ENCODE results near the gene FAM120AOS.

FAM120AOS gene

DNA sequence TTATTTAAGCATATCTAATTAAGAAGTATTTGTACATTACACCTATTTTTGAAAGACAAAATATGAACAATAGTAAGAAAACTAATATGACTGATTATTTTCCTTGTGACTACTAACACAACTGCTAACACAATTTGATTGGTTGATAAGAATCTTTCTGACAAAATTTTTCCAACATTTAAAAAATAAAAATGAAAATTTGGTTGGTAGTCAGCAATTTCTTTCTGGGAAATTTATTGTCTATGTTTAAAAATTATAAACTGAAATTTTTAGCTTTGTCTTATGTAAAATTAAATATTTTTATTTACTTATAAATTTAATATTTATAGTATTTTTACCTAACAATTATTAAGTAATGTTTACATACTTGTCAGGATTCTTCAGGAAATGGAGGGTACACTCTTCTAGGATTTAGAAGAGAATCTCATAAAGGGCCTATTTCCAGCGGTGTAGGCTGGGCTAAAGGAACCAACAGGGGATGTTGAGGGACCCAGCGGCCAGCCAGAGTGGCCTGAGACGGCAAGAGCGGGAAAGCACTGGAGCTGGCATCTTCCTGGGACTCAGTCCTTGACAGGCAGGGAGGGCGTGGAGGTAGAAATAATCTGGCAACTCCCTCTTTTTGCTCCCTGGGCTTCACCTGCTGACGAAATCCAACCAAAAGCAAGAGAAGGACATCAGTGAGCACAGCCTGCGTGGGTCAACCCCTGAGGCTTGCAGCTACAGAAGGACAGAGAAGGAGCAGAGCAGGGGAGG, 16.6 kb downstream of the FAM120AOS start:
- no peak for DNase-seq

DNA sequence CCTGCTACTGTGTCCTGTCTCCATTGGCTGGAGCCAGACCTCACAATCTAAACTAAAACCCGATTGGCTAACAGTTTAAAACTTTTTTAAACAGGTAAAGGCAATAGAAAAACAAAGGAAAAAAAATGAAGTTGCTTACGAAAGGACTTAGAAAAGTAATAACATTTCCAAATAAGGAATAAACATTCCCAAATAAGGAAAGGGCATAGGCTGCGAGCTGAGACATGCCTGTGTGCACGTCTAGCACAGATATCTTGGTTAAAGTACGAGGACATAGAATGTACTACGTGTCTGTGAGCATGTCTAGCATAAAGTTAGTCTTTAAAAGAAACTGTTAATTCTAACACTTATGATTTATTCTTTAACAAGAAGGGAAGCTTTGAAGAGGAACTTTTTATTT, 17.2 kb downstream of the FAM120AOS start:
- DNase-seq, result no peak

DNA sequence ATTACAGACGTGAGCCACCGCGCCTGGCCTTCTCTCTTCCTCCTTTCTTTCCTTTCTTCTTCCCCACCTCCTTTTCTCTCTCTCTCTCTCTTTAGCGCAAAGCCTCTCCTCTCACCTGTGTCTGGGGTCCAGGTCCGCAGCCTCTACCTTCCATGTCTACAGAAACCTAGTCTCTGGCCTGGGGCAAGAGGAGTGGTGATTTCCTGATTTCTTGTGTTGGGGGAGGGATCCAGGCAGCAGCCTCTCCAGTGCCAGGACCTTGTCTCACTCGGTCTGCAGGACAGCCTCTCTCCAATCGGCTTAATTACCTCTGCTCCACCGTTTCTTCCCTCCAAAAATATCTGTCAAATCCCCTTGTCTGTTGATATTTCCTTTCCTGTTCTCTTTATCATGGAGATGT, 18.0 kb downstream of the FAM120AOS start:
- DNase-seq, result no peak

DNA sequence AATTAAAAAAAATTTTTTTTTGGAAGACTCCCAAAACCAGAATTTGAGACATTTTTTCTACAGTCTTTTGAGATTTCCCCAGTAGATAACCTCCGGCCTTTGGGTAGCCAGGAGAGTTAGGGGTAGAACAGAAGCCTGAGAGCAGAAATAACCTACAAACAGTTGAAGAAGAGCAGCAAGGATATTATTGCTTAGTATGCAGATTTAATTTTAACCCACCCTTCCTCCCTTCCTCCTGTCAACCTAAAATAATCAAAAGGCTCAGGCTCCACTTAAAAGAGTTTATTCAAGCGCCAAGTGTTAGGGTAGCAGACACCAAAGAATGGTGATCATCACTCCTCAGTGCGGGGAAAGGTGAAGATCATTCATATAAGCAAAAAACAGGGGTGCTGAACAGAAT, 19.3 kb downstream of the FAM120AOS start:
- no peak for DNase-seq

DNA sequence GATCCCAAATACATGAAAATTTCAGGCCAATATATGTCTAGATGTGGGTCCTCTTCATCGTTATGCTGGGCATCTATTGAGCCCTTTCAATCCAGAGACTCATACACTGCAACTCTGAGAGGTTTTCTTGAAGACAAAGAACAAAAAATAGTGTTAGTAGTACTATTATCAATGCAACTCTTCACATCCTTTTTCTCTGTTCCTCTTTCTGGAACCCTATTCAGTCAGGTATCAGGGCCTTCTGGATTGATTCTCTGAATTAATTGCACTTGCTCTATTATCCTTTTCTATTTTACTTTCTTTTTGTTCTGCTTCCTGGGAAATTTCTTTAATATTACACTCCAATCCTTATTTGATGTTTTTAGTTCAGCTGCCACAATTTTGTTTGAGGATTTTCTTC, 20.4 kb downstream of the FAM120AOS start:
- DNase-seq, result no peak

DNA sequence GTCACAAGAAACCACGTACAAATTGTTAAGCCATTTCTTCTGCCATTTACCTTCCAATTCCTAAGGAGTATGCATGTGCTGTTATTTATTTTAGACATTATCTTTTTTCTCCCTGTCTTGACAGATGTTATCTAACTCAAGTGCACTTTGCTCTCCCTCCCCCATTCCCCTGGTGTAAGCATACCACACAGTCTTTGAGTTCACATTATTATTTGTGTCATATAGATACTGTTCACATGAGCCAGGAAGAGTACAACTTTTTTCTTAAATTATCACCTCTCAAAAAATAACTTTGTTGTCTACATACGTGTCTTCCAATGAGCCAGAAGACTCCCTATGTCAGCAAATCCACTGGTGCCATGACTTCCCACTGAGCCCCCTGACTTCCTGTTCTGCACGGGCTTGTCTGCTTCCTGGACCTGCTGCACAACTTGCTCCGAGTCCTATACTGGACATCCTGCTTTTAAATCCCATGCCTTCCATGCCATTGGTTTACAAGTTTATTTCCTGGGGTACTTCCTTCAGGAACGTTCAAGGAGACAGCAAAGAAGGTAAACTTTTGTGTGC, 21.8 kb downstream of the FAM120AOS start:
- no peak for DNase-seq

DNA sequence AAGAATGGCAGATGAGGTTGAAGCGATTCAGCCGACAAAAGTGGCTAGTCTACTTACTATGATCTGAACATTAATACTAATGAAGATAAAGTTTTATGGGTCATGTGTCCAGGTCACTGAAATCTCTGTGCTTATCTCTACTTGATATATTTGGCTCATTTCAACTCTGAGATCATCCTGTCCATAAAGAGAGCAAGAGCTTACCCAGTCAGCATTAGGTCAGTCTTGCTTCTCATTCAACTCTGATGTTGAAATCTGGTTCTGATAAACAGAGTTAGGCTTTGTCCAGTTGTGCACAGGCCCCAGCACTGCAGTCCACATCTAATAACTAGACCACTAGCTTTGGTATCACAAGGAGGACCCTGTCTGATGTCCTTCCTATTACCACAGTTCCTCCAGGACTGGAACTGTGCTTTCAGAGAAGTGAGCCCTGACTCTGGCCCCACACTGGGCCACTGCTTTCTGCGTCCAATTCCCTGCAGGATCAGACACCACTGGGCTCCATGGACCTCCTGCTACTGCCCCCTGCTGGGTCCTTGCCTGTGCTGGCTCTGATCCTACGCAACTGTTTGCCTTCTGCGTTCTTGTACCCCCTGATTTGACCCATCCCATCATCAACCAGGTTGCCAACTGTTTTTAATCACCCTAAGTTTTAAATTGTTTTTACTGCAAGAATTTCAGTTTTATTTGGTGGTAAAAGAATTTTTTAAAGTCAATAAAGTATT, 25.6 kb downstream of the FAM120AOS start:
- DNase-seq, result no peak

DNA sequence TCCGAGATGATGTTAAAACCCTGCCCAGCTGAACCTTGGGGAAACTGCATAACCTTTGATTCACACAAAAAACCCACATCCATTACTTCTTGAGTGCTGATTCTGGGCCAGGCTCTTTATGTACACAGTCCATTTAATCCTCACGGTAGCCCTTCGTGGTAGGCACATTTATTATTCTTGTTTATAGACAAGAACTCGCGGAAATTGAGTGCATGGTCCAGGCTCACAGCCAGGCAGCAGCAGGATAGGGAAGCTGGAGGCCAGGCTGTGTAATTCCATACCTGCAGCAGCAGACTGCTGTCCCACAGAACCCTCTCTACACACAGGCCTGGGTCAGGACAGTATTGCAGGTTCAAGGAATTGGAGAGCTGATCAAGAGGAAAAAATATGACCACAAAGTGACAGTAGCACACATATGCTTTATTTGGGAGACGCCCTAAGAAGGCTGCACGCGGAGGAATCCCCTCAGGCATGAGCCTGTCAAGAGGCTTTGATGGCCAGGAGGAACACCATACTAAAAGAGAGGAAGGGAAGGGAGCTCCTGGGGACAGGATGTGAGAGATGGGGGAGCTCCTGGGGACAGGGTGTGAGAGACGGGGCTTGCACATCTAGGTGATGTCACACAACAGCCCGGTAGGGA, 30.3 kb downstream of the FAM120AOS start:
- DNase-seq, result peak; percentile 59

DNA sequence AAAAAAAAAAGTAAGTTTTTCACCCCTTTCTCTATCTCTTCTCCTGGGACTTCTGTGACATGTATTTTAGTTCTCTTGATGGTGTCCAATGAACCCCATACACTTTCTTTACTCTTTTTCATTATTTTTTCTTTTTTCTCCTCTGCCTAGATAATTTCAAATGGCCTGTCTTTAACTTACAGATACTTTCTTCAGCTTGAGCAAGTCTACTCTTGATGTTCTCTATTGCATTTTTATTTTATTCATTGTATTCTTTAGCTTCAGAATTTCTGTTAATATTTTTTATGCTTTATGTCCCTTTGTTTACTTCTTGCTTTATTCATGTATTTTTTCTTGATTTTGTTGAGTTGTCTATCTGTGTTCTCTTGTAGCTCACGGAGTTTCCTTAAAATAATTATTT, 34.4 kb downstream of the FAM120AOS start:
- DNase-seq, result no peak

DNA sequence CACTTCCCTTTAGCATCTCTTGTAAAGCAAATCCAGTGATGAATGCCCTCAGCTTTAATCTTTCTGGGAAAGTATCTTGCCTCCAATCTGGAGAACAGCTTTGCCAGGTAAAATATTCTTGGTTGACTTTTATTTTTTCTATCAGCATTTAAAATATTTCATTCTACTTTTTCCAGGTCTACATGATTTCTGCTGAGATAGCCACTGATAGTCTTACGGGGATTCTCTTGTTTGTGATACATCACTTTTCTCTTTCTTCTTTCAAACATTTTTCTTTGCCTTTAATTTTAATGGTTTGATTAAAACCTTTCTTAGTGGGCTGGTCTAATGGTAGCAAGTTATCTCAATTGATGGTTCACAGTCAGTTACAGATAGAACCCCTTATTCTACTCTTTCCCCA, 35.8 kb downstream of the FAM120AOS start:
- DNase-seq, result no peak

DNA sequence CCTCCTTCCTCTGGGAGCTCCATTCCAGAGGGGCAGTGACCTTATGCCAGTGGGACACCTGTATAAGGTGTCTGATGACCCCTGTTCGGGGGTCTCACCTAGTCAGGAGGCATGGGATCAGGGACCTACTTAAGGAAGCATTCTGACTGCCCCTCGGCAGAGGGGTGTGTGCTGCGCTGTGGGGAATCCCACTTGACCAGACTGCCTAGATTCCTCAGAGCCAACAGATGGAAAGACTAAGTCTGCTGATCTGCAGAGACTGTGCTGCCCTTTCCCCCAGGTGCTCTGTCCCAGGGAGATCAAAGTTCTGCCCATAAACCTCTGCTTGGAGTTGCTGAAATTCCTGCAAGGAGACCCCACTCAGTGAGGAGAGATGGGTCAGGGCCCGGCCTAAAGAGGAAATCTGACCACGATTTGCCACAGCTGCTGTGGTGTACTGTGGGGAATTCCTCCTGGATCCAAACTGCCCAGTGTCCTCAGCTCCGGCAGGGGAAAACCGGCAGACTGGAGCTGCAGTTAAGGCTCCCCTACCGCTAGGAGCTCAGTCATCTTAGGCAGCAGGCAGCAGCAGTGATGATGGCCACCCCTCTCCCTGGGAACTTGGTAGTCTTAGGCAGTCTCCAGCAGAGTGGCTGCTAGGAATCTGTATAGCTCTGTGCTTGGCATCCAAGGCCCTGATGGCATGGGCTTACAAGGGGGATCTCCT, 36.7 kb downstream of the FAM120AOS start:
- no peak for DNase-seq

DNA sequence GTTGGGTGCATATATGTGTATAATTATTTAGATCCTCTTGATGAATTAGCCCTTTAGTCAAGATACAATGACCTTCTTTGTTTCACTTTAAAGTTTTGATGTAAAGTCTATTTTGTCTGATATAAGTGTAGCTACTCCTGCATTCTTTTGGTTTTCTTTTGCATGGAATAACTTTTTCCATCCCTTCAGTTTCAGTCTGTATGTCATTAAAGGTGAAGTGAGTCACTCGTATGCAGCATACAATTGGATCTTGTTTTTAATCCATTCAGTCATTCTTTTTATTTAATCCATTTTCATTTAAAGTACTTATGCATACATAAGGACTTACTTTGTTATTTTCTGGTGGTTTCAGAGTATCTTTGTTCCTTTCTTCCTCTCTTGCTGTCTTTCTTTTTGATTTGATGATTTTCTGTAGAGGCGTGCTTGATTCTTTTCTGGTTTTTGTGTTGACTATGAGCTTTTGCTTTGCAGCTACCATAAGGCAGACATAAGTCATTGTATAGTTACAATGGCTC, 38.1 kb downstream of the FAM120AOS start:
- no peak for DNase-seq

DNA sequence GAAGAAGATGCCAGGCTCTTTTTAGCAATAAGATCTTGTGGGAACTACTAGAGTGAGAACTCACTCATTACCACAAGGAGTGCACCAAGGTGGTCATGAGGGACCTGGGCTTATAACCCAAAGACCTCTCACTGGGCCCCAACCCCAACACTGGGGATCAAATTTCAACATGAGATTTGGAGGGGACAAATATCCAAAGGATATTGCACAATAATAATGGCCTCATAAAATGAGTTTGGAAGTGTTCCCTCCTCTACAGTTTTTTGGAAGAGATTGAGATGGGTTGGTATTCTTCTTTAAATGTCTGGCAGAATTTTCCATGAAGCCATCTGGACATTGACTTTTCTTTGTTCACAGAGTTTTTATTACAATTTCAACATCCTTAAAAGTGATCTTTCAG, 39.9 kb downstream of the FAM120AOS start:
- DNase-seq, result no peak

DNA sequence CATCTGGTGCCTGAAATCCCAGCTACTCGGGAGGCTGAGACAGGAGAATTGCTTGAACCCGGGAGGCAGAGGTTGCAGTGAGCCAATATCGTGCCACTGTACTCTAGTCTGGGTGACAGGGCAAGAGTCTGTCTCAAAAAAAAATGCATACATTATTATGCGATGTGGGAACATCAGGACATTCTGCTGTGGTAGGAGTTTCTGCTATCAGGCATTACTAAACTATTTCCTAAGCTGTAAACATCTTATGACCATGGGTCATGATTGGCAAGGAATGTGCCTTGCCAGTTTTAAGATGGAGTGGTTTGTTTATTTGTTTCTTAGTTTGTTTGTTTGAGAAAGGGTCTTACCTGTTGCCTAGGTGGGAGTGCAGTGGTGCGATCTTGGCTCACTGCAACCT, 47.0 kb downstream of the FAM120AOS start:
- DNase-seq, result no peak

DNA sequence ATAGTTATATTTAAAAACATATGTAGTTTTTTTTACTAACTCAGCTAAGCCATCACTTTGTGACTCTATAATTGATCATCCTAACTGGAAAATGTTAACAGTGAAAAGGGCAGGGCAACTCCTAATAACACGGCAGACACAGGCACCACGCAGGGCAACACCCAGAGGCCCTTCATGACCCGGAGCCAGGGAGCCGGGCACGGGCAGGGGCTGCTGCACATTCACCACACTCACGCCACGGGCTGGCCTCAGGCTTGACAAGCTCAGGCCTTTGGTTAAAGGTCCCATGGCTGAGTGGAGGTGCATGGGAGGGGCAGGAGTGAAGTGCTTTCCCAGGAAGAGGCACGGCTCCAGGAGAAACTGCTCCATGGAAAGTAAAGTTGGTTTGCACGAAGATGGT, 54.9 kb downstream of the FAM120AOS start:
- no peak for DNase-seq

DNA sequence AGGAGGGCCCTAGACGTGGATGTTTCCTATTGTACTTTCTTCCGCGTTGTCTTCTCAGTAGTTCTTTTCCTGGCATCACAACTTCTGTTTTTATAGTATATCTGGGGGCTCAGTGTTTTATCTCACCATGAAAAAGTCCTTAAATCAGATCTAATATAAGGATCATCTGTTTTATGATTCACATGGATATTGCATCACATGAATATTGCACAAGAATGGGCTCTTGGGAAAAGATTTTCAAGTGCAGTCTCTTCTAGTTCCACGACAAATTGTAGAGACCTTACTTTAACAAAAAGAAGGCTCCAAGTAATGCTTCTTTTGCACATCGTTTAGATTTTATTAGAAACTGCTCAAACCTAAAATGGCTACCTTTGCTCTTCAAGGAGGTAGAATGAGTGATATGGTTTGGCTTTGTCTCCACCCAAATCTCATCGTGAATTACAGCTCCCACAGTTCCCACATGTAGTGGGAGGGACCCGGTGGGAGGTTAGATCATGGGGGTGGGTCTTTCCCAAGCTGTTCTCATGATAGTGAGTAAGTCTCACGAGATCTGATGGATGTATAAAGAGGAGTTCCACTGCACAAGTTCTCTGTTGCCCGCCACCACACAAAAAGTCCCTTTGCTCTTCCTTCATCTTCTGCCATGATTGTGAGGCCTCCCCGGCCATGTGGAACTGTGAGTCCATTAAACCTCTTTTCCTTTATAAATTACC, 55.6 kb downstream of the FAM120AOS start:
- no peak for DNase-seq
